GM19328 (cell line): ENCODE measurements around the gene WDR27.
A peak's percentile ranks its signal among the peaks of the same experiment; 100 is the strongest.
"Not testable (repeated sequence)": the region's sequence is repeated elsewhere in the genome, so short reads cannot be mapped to it uniquely, and the experiment has no call there.

Experiments
- ATAC-seq: cut with Tn5 transposase; IDR thresholded peaks from one replicate; pipeline ENCODE4 v1.9.1; 2021; ENCODE audit warnings: mild to moderate bottlenecking, moderate library complexity; ENCODE audit not compliant: unreplicated experiment

The WDR27 gene

GRCh38 chr6:169664227-169664626, 37.6 kb downstream of the WDR27 start:
- ATAC-seq = no peak

GRCh38 chr6:169663468-169663867, 38.4 kb downstream of the WDR27 start:
- ATAC-seq = no peak

- ATAC-seq = no peak
Measured at GRCh38 chr6:169661391-169661756, 40.5 kb downstream of the WDR27 start.

GRCh38 chr6:169660751-169661390, 41.0 kb downstream of the WDR27 start:
- ATAC-seq = no peak

- ATAC-seq = no peak
Measured at GRCh38 chr6:169659820-169660610, 41.8 kb downstream of the WDR27 start.

GRCh38 chr6:169657284-169657610, 44.6 kb downstream of the WDR27 start:
- ATAC-seq = no peak

GRCh38 chr6:169656546-169657283, 45.1 kb downstream of the WDR27 start:
- ATAC-seq = no peak

GRCh38 chr6:169654598-169655391, 47.0 kb downstream of the WDR27 start:
- ATAC-seq = peak; percentile 72

GRCh38 chr6:169653691-169654090, 48.1 kb downstream of the WDR27 start:
- no peak for ATAC-seq

GRCh38 chr6:169652896-169653295, 48.9 kb downstream of the WDR27 start:
- no peak for ATAC-seq

- ATAC-seq = no peak
Measured at GRCh38 chr6:169651498-169651897, 50.3 kb downstream of the WDR27 start.

GRCh38 chr6:169650959-169651292, 50.9 kb downstream of the WDR27 start:
- ATAC-seq = no peak

- ATAC-seq = no peak
Measured at GRCh38 chr6:169650241-169650958, 51.4 kb downstream of the WDR27 start.

- no peak for ATAC-seq
Measured at GRCh38 chr6:169648617-169649016, 53.2 kb downstream of the WDR27 start.

- no peak for ATAC-seq
Measured at GRCh38 chr6:169648092-169648491, 53.7 kb downstream of the WDR27 start.

- no peak for ATAC-seq
Measured at GRCh38 chr6:169647637-169648036, 54.2 kb downstream of the WDR27 start.

GRCh38 chr6:169646906-169647567, 54.8 kb downstream of the WDR27 start:
- ATAC-seq = no peak

- ATAC-seq = not testable (repeated sequence)
Measured at GRCh38 chr6:169645459-169645858, 56.4 kb downstream of the WDR27 start.

GRCh38 chr6:169643521-169643920, 58.3 kb downstream of the WDR27 start:
- ATAC-seq = no peak

- no peak for ATAC-seq
Measured at GRCh38 chr6:169642455-169642854, 59.4 kb downstream of the WDR27 start.
